Gastroesophageal sphincter (tissue), 4 donors: ENCODE results near the gene PHLDA1. TPM values are rescaled to one million over a fixed set of nuclear protein-coding genes. Genes with fewer than 3 reads are reported as not detected.

Experiments used
- ATAC-seq: fragments of 150-250 bp; one replicate; pipeline ENCODE4 v1.9.1; 2016; ENCODE audit warnings: mild to moderate bottlenecking, moderate library complexity
- H3K27ac ChIP-seq, 4 donors: fragments of 200-600 bp; sonication (generic) in 3 of 4; 1 replicate in 3 of 4; 2 replicates in 1 of 4; pipeline ENCODE4 v1.5.1; 2016 to 2019
- H3K27me3 ChIP-seq: fragments of 200-600 bp; sonication (generic); one replicate; pipeline ENCODE4 v1.5.1; 2019
- H3K36me3 ChIP-seq, 2 donors: fragments of 200-600 bp; sonication (generic); one replicate each; pipeline ENCODE4 v1.5.1; 2019; ENCODE audit warnings: control low read depth in 1 of 2
- H3K4me1 ChIP-seq, 3 donors: fragments of 200-600 bp; sonication (generic); 1 replicate in 2 of 3; 2 replicates in 1 of 3; pipeline ENCODE4 v1.5.1; 2016 to 2019; ENCODE audit warnings: control low read depth in 2 of 3
- H3K4me3 ChIP-seq, 2 donors: fragments of 200-600 bp; sonication (generic); one replicate each; pipeline ENCODE4 v1.5.1; 2019; ENCODE audit warnings: mild to moderate bottlenecking in 1 of 2, moderate library complexity in 1 of 2
- H3K9me3 ChIP-seq, 3 donors: fragments of 200-600 bp; sonication (generic); one replicate each; pipeline ENCODE4 v1.5.1; 2017 to 2019; ENCODE audit warnings: control low read depth in 2 of 3
- EP300 ChIP-seq: sonication (generic); formaldehyde crosslinking; IDR thresholded peaks from one replicate; pipeline ENCODE4 v1.6.1; 2017; ENCODE audit warnings: antibody characterized with exemption, mild to moderate bottlenecking
- POLR2A ChIP-seq, 2 donors: fragments of 450-650 bp; IDR thresholded peaks; one replicate each; pipeline ENCODE4 v1.6.1; 2017; ENCODE audit warnings: antibody characterized with exemption in 2 of 2, mild to moderate bottlenecking in 2 of 2, moderate library complexity in 1 of 2
- POLR2AphosphoS5 ChIP-seq: sonication (generic); formaldehyde crosslinking; IDR thresholded peaks from one replicate; pipeline ENCODE4 v1.6.1; 2017; ENCODE audit warnings: antibody characterized with exemption
- WGBS, 2 donors: methylation state at CpG; one replicate each; pipeline ENCODE4 v1.1.5; 2018; ENCODE audit warnings: low coverage in 1 of 2; 5-methylcytosine and 5-hydroxymethylcytosine counted together
- total RNA-seq, 4 donors: library from RNA; depleted of rRNA; stranded (reverse); fragments of >200 nt; gene quantifications; one replicate each; pipeline ENCODE4 v1.1.0, GENCODE V29; 2016
- TF ChIP-seq, protein P1 (sequence below), 4 experiments: fragments of 200-600 bp in 2 of 4; fragments of 450-650 bp in 2 of 4; sonication (generic) in 1 of 4; IDR thresholded peaks; one replicate each; pipeline ENCODE4 v1.5.1; 2017 to 2019; ENCODE audit warnings: antibody characterized with exemption in 4 of 4, mild to moderate bottlenecking in 2 of 4, moderate library complexity in 2 of 4

The PHLDA1 gene
- total RNA-seq, 4 donors from 2014 or later = 4.4 to 14.4 (median 7.6) TPM

DNA sequence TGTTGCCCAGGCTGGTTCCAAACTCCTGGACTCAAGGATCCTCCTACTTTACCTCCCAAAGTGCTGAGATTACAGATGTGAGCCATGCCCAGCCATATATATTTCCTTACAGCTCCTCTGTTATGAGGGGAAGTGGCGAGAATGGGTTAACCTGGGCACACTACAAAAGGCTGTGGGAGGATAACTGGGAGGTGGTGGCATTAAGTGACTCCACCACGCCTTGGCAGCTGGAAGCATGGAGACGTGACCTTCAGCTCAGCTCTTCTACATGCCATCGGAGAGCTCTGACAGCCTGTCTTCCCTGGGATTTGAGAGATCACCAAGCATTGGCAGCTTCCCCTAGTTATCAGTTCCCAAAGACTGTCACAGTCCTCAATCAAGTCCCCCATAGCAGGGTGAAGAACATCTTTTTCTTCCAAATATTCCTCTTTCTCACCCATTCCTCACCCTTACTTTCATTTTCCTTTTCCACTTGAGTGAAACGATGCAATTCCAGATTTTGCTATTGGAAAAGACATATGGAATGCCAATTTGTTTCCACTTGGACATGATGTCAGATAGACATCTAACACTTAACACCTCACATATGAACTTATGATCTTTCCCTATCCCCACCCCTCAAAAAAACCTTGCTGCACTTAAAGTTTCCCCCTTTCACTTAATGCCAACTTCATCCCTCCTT, 48.5 kb downstream of the PHLDA1 start:
- WGBS, 2 donors = 56 to 70% methylated on average over 4 of the region's 5 CpGs
- H3K27ac ChIP-seq = peak overlapping the region in 1 of 4 donors; percentile 17

DNA sequence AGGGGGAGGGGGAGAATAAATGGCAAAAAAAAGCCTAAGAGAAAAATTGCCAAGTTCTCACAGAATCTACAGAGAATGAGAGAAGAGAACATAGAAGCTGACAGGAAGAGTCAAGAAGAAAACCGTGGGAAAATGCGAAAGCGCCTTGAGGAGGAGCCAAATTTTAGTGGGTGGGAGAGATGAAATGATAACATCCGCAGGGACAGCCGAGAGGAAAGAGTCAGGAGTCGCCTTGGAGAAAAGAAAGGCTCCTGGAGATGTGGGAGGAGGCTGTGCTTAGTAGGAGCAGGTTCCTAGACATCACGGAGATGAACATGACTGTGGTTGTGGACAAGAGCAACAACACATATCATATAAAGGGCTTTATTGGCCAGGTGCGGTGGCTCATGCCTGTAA, 49.4 kb downstream of the PHLDA1 start:
- 62 to 74% methylated on average over 8 of the region's 8 CpGs for WGBS, 2 donors
- no peak for TF ChIP-seq POLR2A (IDR thresholded peaks at IDR 0.05)
- TF ChIP-seq EP300 = no peak
- TF ChIP-seq, protein P1, sequence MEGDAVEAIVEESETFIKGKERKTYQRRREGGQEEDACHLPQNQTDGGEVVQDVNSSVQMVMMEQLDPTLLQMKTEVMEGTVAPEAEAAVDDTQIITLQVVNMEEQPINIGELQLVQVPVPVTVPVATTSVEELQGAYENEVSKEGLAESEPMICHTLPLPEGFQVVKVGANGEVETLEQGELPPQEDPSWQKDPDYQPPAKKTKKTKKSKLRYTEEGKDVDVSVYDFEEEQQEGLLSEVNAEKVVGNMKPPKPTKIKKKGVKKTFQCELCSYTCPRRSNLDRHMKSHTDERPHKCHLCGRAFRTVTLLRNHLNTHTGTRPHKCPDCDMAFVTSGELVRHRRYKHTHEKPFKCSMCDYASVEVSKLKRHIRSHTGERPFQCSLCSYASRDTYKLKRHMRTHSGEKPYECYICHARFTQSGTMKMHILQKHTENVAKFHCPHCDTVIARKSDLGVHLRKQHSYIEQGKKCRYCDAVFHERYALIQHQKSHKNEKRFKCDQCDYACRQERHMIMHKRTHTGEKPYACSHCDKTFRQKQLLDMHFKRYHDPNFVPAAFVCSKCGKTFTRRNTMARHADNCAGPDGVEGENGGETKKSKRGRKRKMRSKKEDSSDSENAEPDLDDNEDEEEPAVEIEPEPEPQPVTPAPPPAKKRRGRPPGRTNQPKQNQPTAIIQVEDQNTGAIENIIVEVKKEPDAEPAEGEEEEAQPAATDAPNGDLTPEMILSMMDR (IDR thresholded peaks at IDR 0.05) = no peak
- no peak for TF ChIP-seq POLR2AphosphoS5
- ATAC-seq = no peak
- Histone ChIP-seq H3K36me3 (no peaks in the 10 kb centered on the region), H3K4me3 (no peak overlapping the region), H3K27ac (no peak overlapping the region), H3K4me1 (peaks cover 2 to 29% (median 4%) of the 10 kb centered on the region in 3 donors), H3K9me3 (no peaks in the 10 kb centered on the region), H3K27me3 (no peaks in the 10 kb centered on the region)

More for the DNA sequence above, 48.5 kb downstream of the PHLDA1 start:
- peaks cover 0 to 21% (median 4%) of the 10 kb centered on the region in 3 donors for H3K4me1 ChIP-seq
- H3K9me3 ChIP-seq = no peaks in the 10 kb centered on the region
- H3K4me3 ChIP-seq = peak overlapping the region in 1 of 2 donors; percentile 25
- TF ChIP-seq, protein P1 (IDR thresholded peaks at IDR 0.05) = no peak
- TF ChIP-seq EP300 (no peak), POLR2A (IDR thresholded peaks at IDR 0.05) (no peak), POLR2AphosphoS5 (no peak)
- no peaks in the 10 kb centered on the region for H3K36me3 ChIP-seq
- no peak for ATAC-seq
- H3K27me3 ChIP-seq = no peaks in the 10 kb centered on the region

DNA sequence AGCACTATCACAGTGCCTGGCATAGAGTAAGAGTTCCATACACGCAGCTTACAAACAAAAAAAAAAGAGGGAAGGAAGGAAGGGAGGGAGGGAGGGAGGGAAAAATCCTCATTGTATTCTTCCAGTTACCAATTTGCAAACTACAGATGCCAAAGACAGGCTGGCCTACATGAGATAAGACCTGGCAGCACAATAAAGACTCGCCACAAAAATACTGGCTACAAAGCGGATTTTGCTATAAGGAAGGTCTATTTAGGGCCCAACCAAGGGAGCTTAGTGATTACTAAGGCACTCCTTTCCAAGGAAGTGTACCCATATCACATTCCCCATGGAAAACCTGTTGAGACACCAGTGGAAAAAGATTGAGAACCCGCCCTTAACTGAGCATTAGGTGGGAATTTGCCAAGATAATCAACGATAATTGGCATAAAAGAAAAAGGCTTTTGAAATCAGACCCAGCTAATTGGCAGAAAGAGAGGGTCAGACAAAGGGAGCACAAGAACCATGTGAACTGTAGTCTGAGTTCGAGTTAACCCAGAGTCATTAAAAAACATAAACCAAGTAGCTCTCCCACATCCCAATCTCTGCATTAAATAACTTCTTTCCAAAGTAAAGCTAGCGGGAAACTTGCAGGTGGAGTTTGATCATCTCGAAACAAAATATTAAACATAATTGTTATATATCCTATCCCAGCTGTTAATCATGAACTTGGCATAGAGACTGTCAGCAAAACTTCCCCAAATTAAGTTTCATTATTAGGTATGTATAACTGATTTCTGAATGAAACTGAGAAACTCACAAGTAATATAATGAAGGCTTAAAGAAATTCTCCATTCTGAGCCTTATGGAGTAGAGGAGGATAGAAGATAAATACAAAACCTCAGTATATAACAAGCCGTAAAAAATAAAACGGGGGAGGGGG, 50.1 kb downstream of the PHLDA1 start:
- 66 to 83% methylated on average over 7 to 10 of the region's 10 CpGs for WGBS, 2 donors
- TF ChIP-seq POLR2AphosphoS5 (no peak), POLR2A (IDR thresholded peaks at IDR 0.05) (no peak), EP300 (no peak)
- TF ChIP-seq, protein P1 (IDR thresholded peaks at IDR 0.05) = no peak
- Histone ChIP-seq H3K9me3 (no peaks in the 10 kb centered on the region), H3K4me1 (peaks cover 3 to 27% (median 4%) of the 10 kb centered on the region in 3 donors), H3K36me3 (no peaks in the 10 kb centered on the region), H3K4me3 (no peak overlapping the region), H3K27ac (no peak overlapping the region), H3K27me3 (no peaks in the 10 kb centered on the region)
- no peak for ATAC-seq

DNA sequence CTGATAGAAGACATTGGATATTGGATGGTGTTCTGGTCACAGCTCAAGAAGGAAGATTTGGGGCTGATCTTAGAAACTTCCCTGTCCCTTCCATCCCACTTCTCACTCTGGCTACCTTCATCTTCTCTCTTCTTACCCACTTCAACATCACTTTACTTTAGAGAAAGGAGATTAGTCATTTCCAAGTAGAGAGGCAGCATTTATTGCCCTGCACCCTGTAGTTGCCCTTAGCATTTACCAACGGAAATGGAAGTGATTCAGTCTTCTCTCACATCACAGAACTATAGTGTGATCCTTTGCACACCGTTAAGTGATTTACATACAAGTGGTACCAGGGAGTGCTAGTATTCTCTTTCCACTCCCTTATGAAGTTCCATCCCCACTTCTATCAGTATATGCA, 52.4 kb downstream of the PHLDA1 start:
- H3K4me1 ChIP-seq = peaks cover 3 to 25% (median 4%) of the 10 kb centered on the region in 3 donors

More for the DNA sequence above, 52.4 kb downstream of the PHLDA1 start:
- Histone ChIP-seq H3K36me3 (no peaks in the 10 kb centered on the region), H3K27me3 (no peaks in the 10 kb centered on the region), H3K27ac (peak overlapping the region in 3 of 4 donors; percentile 66 to 76 (median 75)), H3K4me3 (no peak overlapping the region), H3K9me3 (no peaks in the 10 kb centered on the region)
- 69 to 100% methylated on average over 1 to 2 of the region's 2 CpGs for WGBS, 2 donors
- TF ChIP-seq POLR2A (IDR thresholded peaks at IDR 0.05) (no peak), EP300 (no peak), POLR2AphosphoS5 (no peak)
- TF ChIP-seq, protein P1 (IDR thresholded peaks at IDR 0.05) = no peak
- no peak for ATAC-seq
